ENCODE results near the gene SMC2.
A peak's percentile ranks its signal among the peaks of the same experiment; 100 is the strongest.

The SMC2 gene

GRCh38 chr9:104093647-104094533 is at the start of gene SMC2 (continued):
- peak; percentile 57; the same call in 1 of the 2 replicates for TF ChIP-seq ZBTB48 (tag by site-specific recombination; IDR thresholded peaks at IDR 0.05)
- no peak for TF ChIP-seq ZNF324 (tag by site-specific recombination; IDR thresholded peaks at IDR 0.05)
- TF ChIP-seq ZNF843 (tag by site-specific recombination; IDR thresholded peaks at IDR 0.05) = peak; percentile 10; the same call in 1 of the 2 replicates
- no peak for TF ChIP-seq ZNF184 (tag by site-specific recombination; IDR thresholded peaks at IDR 0.05)
- TF ChIP-seq ZNF596 (tag by site-specific recombination; IDR thresholded peaks at IDR 0.05) = no peak
- TF ChIP-seq ZNF416 (tag by site-specific recombination; IDR thresholded peaks at IDR 0.05) = no peak
- no peak for TF ChIP-seq ZNF777 (tag by site-specific recombination; IDR thresholded peaks at IDR 0.05; ENCODE audit: borderline replicate concordance)
- TF ChIP-seq YY1 (tag by site-specific recombination; IDR thresholded peaks at IDR 0.05) = peak; percentile 83

DNA sequence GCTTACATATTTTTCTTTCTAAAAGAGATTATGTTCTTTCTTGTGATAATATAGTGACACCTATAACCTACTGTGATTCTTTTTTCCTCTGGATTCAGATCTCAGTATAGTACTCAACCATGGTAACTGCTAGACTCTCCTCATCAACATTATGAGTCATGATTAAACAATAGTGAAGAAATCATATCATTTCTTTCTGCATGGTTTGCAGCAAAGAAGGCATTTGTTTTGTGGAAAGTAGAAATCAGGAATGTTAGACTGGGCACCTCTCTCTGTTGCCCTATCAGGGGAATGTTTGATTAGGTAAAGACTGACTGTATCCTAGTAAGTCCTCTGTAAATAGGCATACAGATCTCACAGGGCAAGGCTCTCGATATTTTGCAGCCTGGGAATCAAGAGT is 25.6 kb upstream of the SMC2 start:
- Histone ChIP-seq H3K9me3 (ENCODE audit: control insufficient read depth, insufficient read depth, low read depth, low read length) (no peaks in the 10 kb centered on the region; the same call in 1 of the 2 replicates), H3K36me3 (ENCODE audit: control insufficient read depth in 2 of 2, insufficient read depth in 1 of 2, low read length in 2 of 2) (no peaks in the 10 kb centered on the region), H3K27ac (ENCODE audit: extremely low read depth, low read depth, low read length) (no peak overlapping the region), H3K4me3 (ENCODE audit: low read depth, low read length) (no peak overlapping the region), H3K4me1 (ENCODE audit: control insufficient read depth, insufficient read depth, low read length) (no peaks in the 10 kb centered on the region)
- CTCF ChIA-PET = no interaction called here
- TF ChIP-seq ZNF701 (tag by site-specific recombination; IDR thresholded peaks at IDR 0.05) (no peak), ZNF140 (tag by site-specific recombination; IDR thresholded peaks at IDR 0.05) (no peak), ZNF530 (tag by site-specific recombination; IDR thresholded peaks at IDR 0.05; ENCODE audit: low read depth) (no peak), BCL11A (tag by site-specific recombination; IDR thresholded peaks at IDR 0.05; ENCODE audit: low read depth) (no peak), ZNF354C (tag by site-specific recombination; IDR thresholded peaks at IDR 0.05; ENCODE audit: borderline replicate concordance, low read depth) (no peak), ZBTB7A (tag by site-specific recombination; IDR thresholded peaks at IDR 0.05; ENCODE audit: low read depth) (no peak), ZNF548 (tag by site-specific recombination; IDR thresholded peaks at IDR 0.05) (no peak), ZNF768 (tag by site-specific recombination; IDR thresholded peaks at IDR 0.05) (no peak), ZNF544 (tag by site-specific recombination; IDR thresholded peaks at IDR 0.05) (no peak), ZNF2 (tag by site-specific recombination; IDR thresholded peaks at IDR 0.05) (no peak)
- POLR2A ChIA-PET = no interaction called here

- Histone ChIP-seq H3K9me3 (ENCODE audit: control insufficient read depth, insufficient read depth, low read depth, low read length) (no peaks in the 10 kb centered on the region; the same call in 1 of the 2 replicates), H3K36me3 (ENCODE audit: control insufficient read depth in 2 of 2, insufficient read depth in 1 of 2, low read length in 2 of 2) (no peaks in the 10 kb centered on the region), H3K27ac (ENCODE audit: extremely low read depth, low read depth, low read length) (no peak overlapping the region), H3K4me3 (ENCODE audit: low read depth, low read length) (no peak overlapping the region), H3K4me1 (ENCODE audit: control insufficient read depth, insufficient read depth, low read length) (no peaks in the 10 kb centered on the region)
- ChIA-PET CTCF (no interaction called here), POLR2A (no interaction called here)
- TF ChIP-seq BCL11A (tag by site-specific recombination; IDR thresholded peaks at IDR 0.05; ENCODE audit: low read depth) (no peak), YY2 (tag by site-specific recombination; IDR thresholded peaks at IDR 0.05) (no peak), ZNF544 (tag by site-specific recombination; IDR thresholded peaks at IDR 0.05) (no peak), GLI2 (tag by site-specific recombination; IDR thresholded peaks at IDR 0.05; ENCODE audit: borderline replicate concordance, low read depth) (no peak), ZFHX2 (tag by site-specific recombination; conservative IDR thresholded peaks at IDR 0.05) (no peak), ZNF350 (tag by site-specific recombination; IDR thresholded peaks at IDR 0.05) (no peak)
Observed at GRCh38 chr9:104069288-104069687, 24.8 kb upstream of the SMC2 start.

- H3K27ac ChIP-seq (ENCODE audit: extremely low read depth, low read depth, low read length) = no peak overlapping the region
- no peaks in the 10 kb centered on the region for H3K36me3 ChIP-seq (ENCODE audit: control insufficient read depth in 2 of 2, insufficient read depth in 1 of 2, low read length in 2 of 2)
- no peaks in the 10 kb centered on the region; the same call in 1 of the 2 replicates for H3K9me3 ChIP-seq (ENCODE audit: control insufficient read depth, insufficient read depth, low read depth, low read length)
- CTCF ChIA-PET = no interaction called here
- no peak overlapping the region for H3K4me3 ChIP-seq (ENCODE audit: low read depth, low read length)
- POLR2A ChIA-PET = no interaction called here
- H3K4me1 ChIP-seq (ENCODE audit: control insufficient read depth, insufficient read depth, low read length) = no peaks in the 10 kb centered on the region
- no peak for TF ChIP-seq ZSCAN23 (tag by site-specific recombination; IDR thresholded peaks at IDR 0.05)
- no peak for TF ChIP-seq REPIN1 (tag by site-specific recombination; IDR thresholded peaks at IDR 0.05; ENCODE audit: low read depth)
- TF ChIP-seq, protein P1, sequence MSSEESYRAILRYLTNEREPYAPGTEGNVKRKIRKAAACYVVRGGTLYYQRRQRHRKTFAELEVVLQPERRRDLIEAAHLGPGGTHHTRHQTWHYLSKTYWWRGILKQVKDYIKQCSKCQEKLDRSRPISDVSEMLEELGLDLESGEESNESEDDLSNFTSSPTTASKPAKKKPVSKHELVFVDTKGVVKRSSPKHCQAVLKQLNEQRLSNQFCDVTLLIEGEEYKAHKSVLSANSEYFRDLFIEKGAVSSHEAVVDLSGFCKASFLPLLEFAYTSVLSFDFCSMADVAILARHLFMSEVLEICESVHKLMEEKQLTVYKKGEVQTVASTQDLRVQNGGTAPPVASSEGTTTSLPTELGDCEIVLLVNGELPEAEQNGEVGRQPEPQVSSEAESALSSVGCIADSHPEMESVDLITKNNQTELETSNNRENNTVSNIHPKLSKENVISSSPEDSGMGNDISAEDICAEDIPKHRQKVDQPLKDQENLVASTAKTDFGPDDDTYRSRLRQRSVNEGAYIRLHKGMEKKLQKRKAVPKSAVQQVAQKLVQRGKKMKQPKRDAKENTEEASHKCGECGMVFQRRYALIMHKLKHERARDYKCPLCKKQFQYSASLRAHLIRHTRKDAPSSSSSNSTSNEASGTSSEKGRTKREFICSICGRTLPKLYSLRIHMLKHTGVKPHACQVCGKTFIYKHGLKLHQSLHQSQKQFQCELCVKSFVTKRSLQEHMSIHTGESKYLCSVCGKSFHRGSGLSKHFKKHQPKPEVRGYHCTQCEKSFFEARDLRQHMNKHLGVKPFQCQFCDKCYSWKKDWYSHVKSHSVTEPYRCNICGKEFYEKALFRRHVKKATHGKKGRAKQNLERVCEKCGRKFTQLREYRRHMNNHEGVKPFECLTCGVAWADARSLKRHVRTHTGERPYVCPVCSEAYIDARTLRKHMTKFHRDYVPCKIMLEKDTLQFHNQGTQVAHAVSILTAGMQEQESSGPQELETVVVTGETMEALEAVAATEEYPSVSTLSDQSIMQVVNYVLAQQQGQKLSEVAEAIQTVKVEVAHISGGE (tag by site-specific recombination; conservative IDR thresholded peaks at IDR 0.05; ENCODE audit: low read depth) = no peak
- no peak for TF ChIP-seq GLIS2 (tag by site-specific recombination; IDR thresholded peaks at IDR 0.05)
- TF ChIP-seq ZNF169 (tag by site-specific recombination; IDR thresholded peaks at IDR 0.05) = no peak
- no peak for TF ChIP-seq KLF17 (tag by site-specific recombination; IDR thresholded peaks at IDR 0.05)
Observed at GRCh38 chr9:104071589-104071988, 22.5 kb upstream of the SMC2 start.
